Left ventricle myocardium superior (tissue), 1 donor: Measurements from ENCODE around the gene TMEM120B. TPM values are rescaled to one million over a fixed set of nuclear protein-coding genes. Genes with fewer than 3 reads are reported as not detected.
A peak's percentile ranks its signal among the peaks of the same experiment; 100 is the strongest.
"Not testable (repeated sequence)": the region's sequence is repeated elsewhere in the genome, so short reads cannot be mapped to it uniquely, and the experiment has no call there.

Experiments used
- ATAC-seq: fragments of 200-7000 bp; cut with Tn5 transposase; one replicate; pipeline ENCODE4 v1.9.1; 2020; ENCODE audit warnings: mild to moderate bottlenecking, moderate library complexity
- DNase-seq: peaks from one replicate; pipeline ENCODE4 v3.0.0-alpha.2; 2020
- intact Hi-C: fragments of 100-400 bp; cut with micrococcal nuclease; formaldehyde crosslinking; loops from one replicate; pipeline ENCODE4 v1.11.0; 2022
- long read RNA-seq: library from polyadenylated mRNA; unstranded; transcript quantifications from one replicate; pipeline ENCODE4 v2.0.0, GENCODE V29; 2021
- total RNA-seq: library from RNA; stranded (reverse); fragmentation: NEBNext Ultra II Directional; extraction: Animal tissue kit (Norgen Biotek cat#: 25700); gene quantifications from one replicate; pipeline ENCODE4 v1.2.1, GENCODE V29; 2021
- donor health status: DM: no; HTN: yes; CAD: no; lungs with severe emphysema.

Gene TMEM120B
- 9.9 TPM for total RNA-seq
- long read RNA-seq, full-length matches to known transcripts = 4 of 19 reads
- long read RNA-seq, partial matches to known transcripts = 1 of 19 reads
- long read RNA-seq, other reads (novel, unspliced or antisense) = 14 of 19 reads

DNA sequence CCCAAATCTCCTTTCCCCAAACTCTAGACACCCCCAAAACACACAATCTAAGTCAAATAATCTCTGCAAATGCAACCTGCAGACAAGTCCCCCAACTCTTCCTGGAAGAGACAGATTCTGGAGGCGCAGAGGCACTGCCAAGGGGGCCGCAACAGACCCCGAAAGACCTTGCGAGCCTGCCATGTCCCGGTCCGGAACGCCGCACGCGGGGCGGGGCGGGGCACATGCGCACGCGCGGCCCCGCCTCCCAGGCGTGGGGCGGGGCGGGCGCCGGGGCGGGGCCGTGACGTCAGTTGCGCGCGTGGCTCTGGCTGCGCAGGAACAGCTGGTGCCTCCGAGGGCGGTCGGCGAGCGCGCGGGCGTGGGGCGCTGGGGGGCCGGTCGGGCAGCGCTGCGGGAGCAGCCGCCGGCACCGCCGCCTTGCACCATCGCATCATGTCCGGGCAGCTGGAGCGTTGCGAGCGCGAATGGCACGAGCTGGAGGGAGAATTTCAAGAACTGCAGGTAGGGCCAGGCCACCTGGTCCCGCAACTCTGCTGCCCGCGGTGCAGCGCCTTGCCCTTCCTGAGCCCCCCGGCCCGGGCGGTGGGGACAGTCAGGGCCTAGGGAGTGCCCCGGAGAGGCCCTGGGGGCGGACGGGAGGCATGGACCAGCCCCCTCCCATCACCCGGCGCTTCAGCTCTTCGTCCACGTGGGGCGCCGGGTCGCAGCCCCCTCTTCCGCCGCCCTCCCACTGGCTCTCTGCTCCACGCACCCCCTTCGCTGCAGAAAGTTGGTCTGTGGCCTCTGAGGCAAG lies at the start of gene TMEM120B:
TSS of gene TMEM120B (plus strand) at position 292 of the 796 bp plus-strand sequence. CDS start at position 436, 144 bp downstream.
- intact Hi-C loops = no loop called here
- ATAC-seq = peak; percentile 95
- DNase-seq = peak; percentile 93

- intact Hi-C loops = no loop called here
- DNase-seq = no peak
- ATAC-seq = no peak
Observed at GRCh38 chr12:121663610-121663929, 49.0 kb upstream of the TMEM120B start.

- DNase-seq, ATAC-seq, intact Hi-C loops: not testable (repeated sequence)
Observed at GRCh38 chr12:121666829-121667228, 45.7 kb upstream of the TMEM120B start.

GRCh38 chr12:121668750-121669520 lies 43.6 kb upstream of the TMEM120B start:
- ATAC-seq (no peak), DNase-seq (peak; percentile 47)
- intact Hi-C loops = no loop called here

DNA sequence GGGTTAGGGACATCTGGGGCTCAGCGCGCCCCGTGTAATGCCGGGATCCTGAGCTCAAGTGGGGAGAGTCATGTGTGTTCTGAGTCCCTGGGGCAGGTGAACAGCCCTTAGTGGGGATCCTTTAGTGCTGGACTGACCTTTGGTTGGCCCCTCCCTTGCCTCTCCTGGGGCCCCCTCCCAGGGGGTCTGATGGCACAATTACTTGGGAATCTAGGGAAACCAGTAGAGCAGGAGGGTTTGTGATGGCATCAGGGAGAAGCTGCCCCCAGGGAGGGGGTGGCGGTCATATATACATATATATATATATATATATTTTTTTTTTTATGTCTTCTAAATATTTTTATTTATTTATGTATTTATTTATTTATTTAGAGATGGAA lies 43.0 kb upstream of the TMEM120B start, which contains the start of gene MORN3:
TSS of gene MORN3 (minus strand) at position 134 of the 380 bp plus-strand sequence. CDS start 171 bp downstream, outside the sequence.
- intact Hi-C loops = no loop called here
- DNase-seq (no peak), ATAC-seq (no peak)

DNA sequence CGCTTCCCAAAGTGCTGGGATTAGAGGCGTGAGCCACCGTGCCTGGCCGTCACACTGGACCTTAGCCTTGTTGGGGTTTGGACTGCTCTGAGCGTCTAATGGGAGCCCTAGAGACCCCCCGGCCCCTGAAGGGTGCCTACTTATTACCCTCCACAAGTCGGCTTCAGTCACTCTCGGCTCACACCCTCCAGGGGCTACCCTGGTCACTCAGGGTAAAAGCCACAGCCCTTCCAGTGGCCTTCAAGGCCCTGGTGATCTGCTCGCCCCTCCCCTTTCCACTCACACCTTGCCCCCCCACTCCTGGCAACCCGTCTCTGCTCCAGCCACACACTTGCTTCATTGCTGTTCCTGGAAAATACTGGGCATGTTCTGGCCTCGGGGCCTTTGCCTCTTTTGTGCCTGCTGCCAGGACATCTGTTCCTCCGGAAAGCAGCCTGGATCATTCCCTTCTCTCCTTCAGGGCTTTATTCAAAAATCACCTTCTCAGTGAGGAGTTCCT lies 39.5 kb upstream of the TMEM120B start:
- peak; percentile 35 for ATAC-seq
- no peak for DNase-seq
- intact Hi-C loops = no loop called here

DNA sequence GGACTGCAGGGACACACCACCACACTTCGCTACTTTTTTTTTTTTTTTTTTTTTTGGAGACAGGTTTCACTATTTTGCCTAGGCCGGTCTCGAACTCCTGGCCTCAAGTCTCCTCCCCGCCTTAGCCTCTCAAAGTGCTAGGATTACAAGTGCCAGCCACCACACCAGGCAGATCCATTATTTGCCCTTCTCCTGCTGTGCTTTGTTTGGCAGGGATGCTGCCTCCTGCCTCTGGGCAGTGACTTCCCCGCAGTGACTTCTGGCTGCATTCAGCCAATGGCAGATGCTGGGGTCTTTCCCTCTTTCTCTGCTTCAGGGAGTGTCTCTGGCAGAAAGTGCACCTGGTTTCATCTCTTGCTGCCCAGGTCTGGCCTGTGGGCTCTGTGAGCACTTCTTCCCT lies 36.4 kb upstream of the TMEM120B start:
- ATAC-seq (no peak), DNase-seq (no peak)
- intact Hi-C loops = no loop called here

GRCh38 chr12:121678305-121678704 lies 34.2 kb upstream of the TMEM120B start:
- no peak for DNase-seq
- ATAC-seq = no peak
- intact Hi-C loops = no loop called here

DNA sequence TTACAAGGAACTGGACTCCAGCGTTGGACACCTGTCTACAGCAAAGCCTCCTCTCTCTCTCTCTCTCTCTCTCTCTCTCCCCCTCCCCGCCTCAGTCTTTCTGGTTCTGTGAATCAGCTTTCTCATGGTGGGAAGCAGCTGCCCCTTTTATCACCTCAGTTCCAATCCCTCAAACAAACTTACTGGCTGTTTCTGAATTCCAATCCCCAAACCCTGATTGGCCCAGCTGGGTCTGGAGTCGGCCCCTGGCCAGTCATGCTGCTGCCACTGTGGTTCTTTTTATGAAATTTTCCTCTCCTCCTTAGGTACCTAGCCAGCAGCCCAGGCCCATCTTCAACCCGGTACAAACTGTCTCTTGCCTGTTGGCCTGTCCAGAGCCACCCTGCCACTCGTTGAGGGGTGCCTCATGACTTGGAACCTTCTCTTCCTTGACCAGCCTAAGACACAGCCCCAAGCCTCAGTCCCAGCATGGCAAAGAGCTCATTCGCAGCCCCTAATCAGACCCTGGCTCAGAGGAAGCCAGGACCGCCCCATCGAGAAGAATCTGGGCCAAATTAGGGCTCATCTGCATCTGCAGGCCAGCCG lies 33.7 kb upstream of the TMEM120B start:
- intact Hi-C loops = no loop called here
- no peak for ATAC-seq
- no peak for DNase-seq

- ATAC-seq, DNase-seq: not testable (repeated sequence)
- intact Hi-C loops = loop anchor here (5.0 kb wide), 2 partner anchors 127 to 177 kb away; no protein-coding TSS in a partner anchor
Observed at GRCh38 chr12:121679661-121680197, 32.8 kb upstream of the TMEM120B start.

- ATAC-seq (no peak), DNase-seq (no peak)
- intact Hi-C loops = no loop called here
Observed at GRCh38 chr12:121688966-121689365, 23.6 kb upstream of the TMEM120B start.

DNA sequence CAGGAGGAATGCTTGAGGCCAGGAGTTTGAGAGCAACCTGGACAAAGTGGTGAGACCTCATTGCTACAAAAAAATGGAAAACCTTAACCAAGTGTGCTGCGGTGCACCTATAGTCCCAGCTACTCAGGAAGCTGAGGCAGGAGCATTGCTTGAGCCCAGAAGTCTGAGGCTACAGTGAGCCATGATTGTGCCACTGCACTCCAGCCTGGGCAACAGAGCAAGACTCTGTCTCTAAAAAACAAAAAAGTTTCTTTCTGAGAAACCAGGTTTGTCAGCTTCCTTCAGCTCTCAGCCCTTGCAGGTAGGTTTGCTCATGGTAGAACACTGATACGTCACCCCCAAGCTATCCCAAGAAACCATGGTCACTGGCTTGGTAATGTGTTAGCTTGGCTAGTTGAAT lies 23.1 kb upstream of the TMEM120B start:
- DNase-seq (no peak), ATAC-seq (no peak)
- intact Hi-C loops = no loop called here

- ATAC-seq, DNase-seq, intact Hi-C loops: not testable (repeated sequence)
Observed at GRCh38 chr12:121692744-121693143, 19.8 kb upstream of the TMEM120B start.

DNA sequence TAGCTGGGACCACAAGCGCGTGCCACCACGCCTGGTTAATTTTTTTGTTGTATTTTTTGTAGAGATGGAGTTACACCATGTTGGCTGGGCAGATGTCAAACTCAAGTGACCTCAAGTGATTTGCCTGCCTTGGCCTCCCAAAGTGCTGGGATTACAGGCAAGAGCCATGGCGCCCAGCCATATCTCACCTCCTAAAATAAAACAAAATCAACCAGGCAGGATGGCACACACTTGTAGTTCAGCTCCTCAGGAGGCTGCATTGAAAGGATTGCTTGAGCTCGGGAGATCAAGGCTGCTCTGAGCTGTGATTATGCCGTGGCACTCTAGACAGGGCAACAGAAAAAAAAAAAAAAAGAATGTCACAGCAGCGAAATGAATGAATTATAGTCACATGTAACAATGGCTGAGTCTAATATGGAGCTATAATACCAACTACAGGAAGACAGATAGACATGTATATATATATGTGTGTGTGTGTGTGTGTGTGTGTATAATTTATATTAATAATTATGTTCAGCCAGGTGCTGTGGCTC lies 19.3 kb upstream of the TMEM120B start:
- ATAC-seq (peak; percentile 78), DNase-seq (peak; percentile 65)
- intact Hi-C loops = no loop called here

DNA sequence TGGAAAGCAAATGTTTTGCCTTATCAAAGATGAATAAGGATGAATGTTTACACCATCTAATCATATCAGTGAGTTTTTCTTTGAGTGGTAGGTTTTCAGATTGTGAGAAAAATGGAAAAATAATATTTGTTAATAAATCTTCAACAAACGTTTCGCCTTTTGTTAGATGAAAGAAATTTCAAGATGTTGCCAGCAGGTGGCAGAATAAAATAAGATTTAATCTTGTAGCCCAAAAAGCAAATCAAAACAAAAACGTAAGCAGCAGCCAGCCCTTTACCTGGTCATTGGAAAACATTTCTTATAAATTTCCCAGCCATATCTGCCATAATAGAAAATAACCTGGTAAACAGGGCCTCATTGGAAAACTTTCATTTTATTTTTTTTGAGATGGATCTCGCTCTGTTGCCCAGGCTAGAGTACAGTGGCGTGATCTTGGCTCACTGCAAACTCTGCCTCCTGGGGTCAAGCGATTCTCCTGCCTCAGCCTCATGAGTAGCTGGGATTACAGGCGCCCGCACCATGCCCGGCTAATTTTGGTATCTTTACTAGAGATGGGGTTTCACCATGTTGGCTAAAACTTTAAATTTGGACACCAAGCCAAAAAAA lies 15.4 kb upstream of the TMEM120B start:
- DNase-seq = no peak
- intact Hi-C loops = loop anchor here (5.0 kb wide), 1 partner anchor 75 kb away; no protein-coding TSS in a partner anchor
- ATAC-seq = no peak

DNA sequence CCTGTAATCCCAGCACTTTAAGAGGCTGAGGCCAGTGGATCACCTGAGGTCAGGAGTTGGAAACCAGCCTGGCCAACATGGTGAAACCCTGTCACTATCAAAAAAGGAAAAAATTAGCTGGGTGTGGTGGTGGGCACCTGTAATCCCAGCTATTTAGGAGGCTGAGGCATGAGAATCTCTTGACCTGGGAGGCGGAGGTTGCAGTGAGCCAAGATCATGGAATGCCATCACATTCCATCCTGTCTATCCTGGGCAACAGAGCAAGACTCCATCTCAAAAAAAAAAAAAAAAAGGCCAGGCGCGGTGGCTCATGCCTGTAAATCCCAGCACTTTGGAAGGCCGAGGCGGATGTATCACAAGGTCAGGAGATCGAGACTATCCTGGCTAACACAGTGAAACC lies 14.7 kb upstream of the TMEM120B start:
- DNase-seq, ATAC-seq: not testable (repeated sequence)
- intact Hi-C loops = loop anchor here (5.0 kb wide), 1 partner anchor 74 kb away; no protein-coding TSS in a partner anchor

- intact Hi-C loops = no loop called here
- ATAC-seq = no peak
- no peak for DNase-seq
Observed at GRCh38 chr12:121701667-121702277, 10.8 kb upstream of the TMEM120B start.

GRCh38 chr12:121702944-121703343 lies 9.6 kb upstream of the TMEM120B start:
- intact Hi-C loops = no loop called here
- DNase-seq = no peak

More at GRCh38 chr12:121702944-121703343, 9.6 kb upstream of the TMEM120B start:
- no peak for ATAC-seq
